ENCODE results near the gene KRT4. TPM values are rescaled to one million over a fixed set of nuclear protein-coding genes. Genes with fewer than 3 reads are reported as not detected.

The KRT4 gene
- polyA plus RNA-seq, 1 donor from 2014 or later: not detected

GRCh38 chr12:52788192-52788875, 25.6 kb downstream of the KRT4 start:
- Histone ChIP-seq H3K27ac (ENCODE audit: low read length) (no peak overlapping the region), H3K4me3 (ENCODE audit: low read length) (no peak overlapping the region), H4K20me1 (ENCODE audit: insufficient read depth) (no peaks in the 10 kb centered on the region), H3K4me2 (ENCODE audit: low read length) (no peak overlapping the region), H3K79me2 (replicated peaks; ENCODE audit: insufficient read depth, low read length) (no peaks in the 10 kb centered on the region), H3K27me3 (ENCODE audit: insufficient read depth, low read depth, low read length) (no peaks in the 10 kb centered on the region), H3K36me3 (ENCODE audit: insufficient read depth, low read length) (no peaks in the 10 kb centered on the region), H3K9ac (ENCODE audit: low read length) (no peak overlapping the region), H2AFZ (ENCODE audit: low read depth, low read length) (no peak overlapping the region), H3K9me2 (ENCODE audit: insufficient read depth, low read length) (no peaks in the 10 kb centered on the region), H3F3A (ENCODE audit: insufficient read depth, low read length, poor library complexity, severe bottlenecking) (no peaks in the 10 kb centered on the region), H3K9me3 (ENCODE audit: low read length) (no peaks in the 10 kb centered on the region)
- TF ChIP-seq MXI1 (conservative IDR thresholded peaks at IDR 0.05; ENCODE audit: poor library complexity, severe bottlenecking): no peak
- TF ChIP-seq, protein P1, sequence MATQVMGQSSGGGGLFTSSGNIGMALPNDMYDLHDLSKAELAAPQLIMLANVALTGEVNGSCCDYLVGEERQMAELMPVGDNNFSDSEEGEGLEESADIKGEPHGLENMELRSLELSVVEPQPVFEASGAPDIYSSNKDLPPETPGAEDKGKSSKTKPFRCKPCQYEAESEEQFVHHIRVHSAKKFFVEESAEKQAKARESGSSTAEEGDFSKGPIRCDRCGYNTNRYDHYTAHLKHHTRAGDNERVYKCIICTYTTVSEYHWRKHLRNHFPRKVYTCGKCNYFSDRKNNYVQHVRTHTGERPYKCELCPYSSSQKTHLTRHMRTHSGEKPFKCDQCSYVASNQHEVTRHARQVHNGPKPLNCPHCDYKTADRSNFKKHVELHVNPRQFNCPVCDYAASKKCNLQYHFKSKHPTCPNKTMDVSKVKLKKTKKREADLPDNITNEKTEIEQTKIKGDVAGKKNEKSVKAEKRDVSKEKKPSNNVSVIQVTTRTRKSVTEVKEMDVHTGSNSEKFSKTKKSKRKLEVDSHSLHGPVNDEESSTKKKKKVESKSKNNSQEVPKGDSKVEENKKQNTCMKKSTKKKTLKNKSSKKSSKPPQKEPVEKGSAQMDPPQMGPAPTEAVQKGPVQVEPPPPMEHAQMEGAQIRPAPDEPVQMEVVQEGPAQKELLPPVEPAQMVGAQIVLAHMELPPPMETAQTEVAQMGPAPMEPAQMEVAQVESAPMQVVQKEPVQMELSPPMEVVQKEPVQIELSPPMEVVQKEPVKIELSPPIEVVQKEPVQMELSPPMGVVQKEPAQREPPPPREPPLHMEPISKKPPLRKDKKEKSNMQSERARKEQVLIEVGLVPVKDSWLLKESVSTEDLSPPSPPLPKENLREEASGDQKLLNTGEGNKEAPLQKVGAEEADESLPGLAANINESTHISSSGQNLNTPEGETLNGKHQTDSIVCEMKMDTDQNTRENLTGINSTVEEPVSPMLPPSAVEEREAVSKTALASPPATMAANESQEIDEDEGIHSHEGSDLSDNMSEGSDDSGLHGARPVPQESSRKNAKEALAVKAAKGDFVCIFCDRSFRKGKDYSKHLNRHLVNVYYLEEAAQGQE (IDR thresholded peaks at IDR 0.05; ENCODE audit: borderline replicate concordance): no peak
- TF ChIP-seq, protein P2, sequence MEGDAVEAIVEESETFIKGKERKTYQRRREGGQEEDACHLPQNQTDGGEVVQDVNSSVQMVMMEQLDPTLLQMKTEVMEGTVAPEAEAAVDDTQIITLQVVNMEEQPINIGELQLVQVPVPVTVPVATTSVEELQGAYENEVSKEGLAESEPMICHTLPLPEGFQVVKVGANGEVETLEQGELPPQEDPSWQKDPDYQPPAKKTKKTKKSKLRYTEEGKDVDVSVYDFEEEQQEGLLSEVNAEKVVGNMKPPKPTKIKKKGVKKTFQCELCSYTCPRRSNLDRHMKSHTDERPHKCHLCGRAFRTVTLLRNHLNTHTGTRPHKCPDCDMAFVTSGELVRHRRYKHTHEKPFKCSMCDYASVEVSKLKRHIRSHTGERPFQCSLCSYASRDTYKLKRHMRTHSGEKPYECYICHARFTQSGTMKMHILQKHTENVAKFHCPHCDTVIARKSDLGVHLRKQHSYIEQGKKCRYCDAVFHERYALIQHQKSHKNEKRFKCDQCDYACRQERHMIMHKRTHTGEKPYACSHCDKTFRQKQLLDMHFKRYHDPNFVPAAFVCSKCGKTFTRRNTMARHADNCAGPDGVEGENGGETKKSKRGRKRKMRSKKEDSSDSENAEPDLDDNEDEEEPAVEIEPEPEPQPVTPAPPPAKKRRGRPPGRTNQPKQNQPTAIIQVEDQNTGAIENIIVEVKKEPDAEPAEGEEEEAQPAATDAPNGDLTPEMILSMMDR (IDR thresholded peaks at IDR 0.05; ENCODE audit: poor library complexity, severe bottlenecking): no peak
- no peak for TF ChIP-seq SMC3 (conservative IDR thresholded peaks at IDR 0.05; ENCODE audit: poor library complexity)
- TF ChIP-seq RAD21 (conservative IDR thresholded peaks at IDR 0.05): no peak
- no peak for TF ChIP-seq EZH2 (IDR thresholded peaks at IDR 0.05; ENCODE audit: borderline replicate concordance, insufficient read depth, low read length, poor library complexity, severe bottlenecking)
- TF ChIP-seq EP300 (conservative IDR thresholded peaks at IDR 0.05; ENCODE audit: poor library complexity, severe bottlenecking): no peak
- TF ChIP-seq POLR2AphosphoS5 (IDR thresholded peaks at IDR 0.05): no peak
- TF ChIP-seq TAF1 (IDR thresholded peaks at IDR 0.05; ENCODE audit: low read depth): no peak

GRCh38 chr12:52787324-52788191, 26.4 kb downstream of the KRT4 start:
- Histone ChIP-seq H3K9ac (ENCODE audit: low read length) (no peak overlapping the region), H3K9me2 (ENCODE audit: insufficient read depth, low read length) (no peaks in the 10 kb centered on the region), H3K27ac (ENCODE audit: low read length) (no peak overlapping the region), H4K20me1 (ENCODE audit: insufficient read depth) (no peaks in the 10 kb centered on the region), H3K36me3 (ENCODE audit: insufficient read depth, low read length) (no peaks in the 10 kb centered on the region), H2AFZ (ENCODE audit: low read depth, low read length) (no peak overlapping the region), H3F3A (ENCODE audit: insufficient read depth, low read length, poor library complexity, severe bottlenecking) (no peaks in the 10 kb centered on the region), H3K4me3 (ENCODE audit: low read length) (no peak overlapping the region), H3K4me2 (ENCODE audit: low read length) (no peak overlapping the region), H3K9me3 (ENCODE audit: low read length) (no peaks in the 10 kb centered on the region), H3K27me3 (ENCODE audit: insufficient read depth, low read depth, low read length) (no peaks in the 10 kb centered on the region), H3K79me2 (replicated peaks; ENCODE audit: insufficient read depth, low read length) (no peaks in the 10 kb centered on the region)
- TF ChIP-seq, protein P1 (IDR thresholded peaks at IDR 0.05; ENCODE audit: borderline replicate concordance): no peak
- TF ChIP-seq EZH2 (IDR thresholded peaks at IDR 0.05; ENCODE audit: borderline replicate concordance, insufficient read depth, low read length, poor library complexity, severe bottlenecking) (no peak), EP300 (conservative IDR thresholded peaks at IDR 0.05; ENCODE audit: poor library complexity, severe bottlenecking) (no peak), TAF1 (IDR thresholded peaks at IDR 0.05; ENCODE audit: low read depth) (no peak), RAD21 (conservative IDR thresholded peaks at IDR 0.05) (no peak), POLR2AphosphoS5 (IDR thresholded peaks at IDR 0.05) (no peak), SMC3 (conservative IDR thresholded peaks at IDR 0.05; ENCODE audit: poor library complexity) (no peak), MXI1 (conservative IDR thresholded peaks at IDR 0.05; ENCODE audit: poor library complexity, severe bottlenecking) (no peak)
- TF ChIP-seq, protein P2 (IDR thresholded peaks at IDR 0.05; ENCODE audit: poor library complexity, severe bottlenecking): no peak

Data from neural cell (in vitro differentiated cells).